ENCODE results near the gene C1orf159.

DNA sequence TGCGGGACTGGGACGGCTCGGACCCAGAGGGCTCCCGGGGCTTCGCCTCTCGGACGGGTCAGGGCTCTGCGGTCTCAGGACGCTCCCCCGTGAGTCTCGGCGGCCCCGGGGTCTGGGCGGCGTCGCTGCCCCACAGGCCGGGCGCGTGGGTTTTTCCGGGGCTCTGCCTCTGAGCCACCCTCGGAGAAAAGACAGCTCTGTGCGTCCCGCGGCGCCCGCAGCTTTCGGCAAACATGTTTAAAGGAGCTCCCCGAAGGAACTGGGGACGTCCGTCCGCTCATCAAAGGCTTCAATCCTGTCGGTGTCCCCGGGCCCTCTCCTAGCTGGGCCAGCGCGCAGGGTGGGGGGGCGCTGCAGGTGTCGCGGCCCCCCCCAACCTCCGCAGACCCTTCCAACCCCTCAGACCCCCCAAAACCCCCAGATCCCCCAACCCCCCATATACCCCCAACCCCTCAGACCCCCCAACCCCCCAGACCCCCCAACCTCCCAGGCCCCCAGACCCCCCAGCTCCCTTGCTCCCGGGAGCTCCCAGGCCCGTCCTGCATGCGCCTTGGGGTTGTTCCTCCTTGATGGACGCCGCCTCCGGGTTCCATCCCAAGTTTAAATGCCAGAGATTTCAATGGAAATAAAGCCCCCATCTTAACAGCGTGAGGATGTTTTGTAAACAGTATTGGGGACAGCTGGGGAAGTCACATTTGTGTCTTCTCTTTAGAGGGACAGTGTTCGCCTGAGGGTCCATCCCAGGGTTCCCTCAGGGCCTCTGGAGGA lies 996 bp upstream of the C1orf159 start:
- TF ChIP-seq, protein P1, sequence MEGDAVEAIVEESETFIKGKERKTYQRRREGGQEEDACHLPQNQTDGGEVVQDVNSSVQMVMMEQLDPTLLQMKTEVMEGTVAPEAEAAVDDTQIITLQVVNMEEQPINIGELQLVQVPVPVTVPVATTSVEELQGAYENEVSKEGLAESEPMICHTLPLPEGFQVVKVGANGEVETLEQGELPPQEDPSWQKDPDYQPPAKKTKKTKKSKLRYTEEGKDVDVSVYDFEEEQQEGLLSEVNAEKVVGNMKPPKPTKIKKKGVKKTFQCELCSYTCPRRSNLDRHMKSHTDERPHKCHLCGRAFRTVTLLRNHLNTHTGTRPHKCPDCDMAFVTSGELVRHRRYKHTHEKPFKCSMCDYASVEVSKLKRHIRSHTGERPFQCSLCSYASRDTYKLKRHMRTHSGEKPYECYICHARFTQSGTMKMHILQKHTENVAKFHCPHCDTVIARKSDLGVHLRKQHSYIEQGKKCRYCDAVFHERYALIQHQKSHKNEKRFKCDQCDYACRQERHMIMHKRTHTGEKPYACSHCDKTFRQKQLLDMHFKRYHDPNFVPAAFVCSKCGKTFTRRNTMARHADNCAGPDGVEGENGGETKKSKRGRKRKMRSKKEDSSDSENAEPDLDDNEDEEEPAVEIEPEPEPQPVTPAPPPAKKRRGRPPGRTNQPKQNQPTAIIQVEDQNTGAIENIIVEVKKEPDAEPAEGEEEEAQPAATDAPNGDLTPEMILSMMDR (IDR thresholded peaks at IDR 0.05): no peak
- no peak for TF ChIP-seq EP300 (IDR thresholded peaks at IDR 0.05)
- no peak for TF ChIP-seq POLR2A (IDR thresholded peaks at IDR 0.05)
- TF ChIP-seq POLR2AphosphoS5 (IDR thresholded peaks at IDR 0.05): no peak

All from sigmoid colon (tissue), 4 donors.